Activated CD8-positive, alpha-beta memory T cell treated with anti-CD3 and anti-CD28 coated beads, Interleukin-2, amount 50 U/mL, for 4 hours (primary cell): ENCODE data around the gene VSIR.

Experiments used
- DNase-seq: peaks from one replicate; pipeline ENCODE4 v3.0.0-alpha.2; 2020

Gene VSIR

DNA sequence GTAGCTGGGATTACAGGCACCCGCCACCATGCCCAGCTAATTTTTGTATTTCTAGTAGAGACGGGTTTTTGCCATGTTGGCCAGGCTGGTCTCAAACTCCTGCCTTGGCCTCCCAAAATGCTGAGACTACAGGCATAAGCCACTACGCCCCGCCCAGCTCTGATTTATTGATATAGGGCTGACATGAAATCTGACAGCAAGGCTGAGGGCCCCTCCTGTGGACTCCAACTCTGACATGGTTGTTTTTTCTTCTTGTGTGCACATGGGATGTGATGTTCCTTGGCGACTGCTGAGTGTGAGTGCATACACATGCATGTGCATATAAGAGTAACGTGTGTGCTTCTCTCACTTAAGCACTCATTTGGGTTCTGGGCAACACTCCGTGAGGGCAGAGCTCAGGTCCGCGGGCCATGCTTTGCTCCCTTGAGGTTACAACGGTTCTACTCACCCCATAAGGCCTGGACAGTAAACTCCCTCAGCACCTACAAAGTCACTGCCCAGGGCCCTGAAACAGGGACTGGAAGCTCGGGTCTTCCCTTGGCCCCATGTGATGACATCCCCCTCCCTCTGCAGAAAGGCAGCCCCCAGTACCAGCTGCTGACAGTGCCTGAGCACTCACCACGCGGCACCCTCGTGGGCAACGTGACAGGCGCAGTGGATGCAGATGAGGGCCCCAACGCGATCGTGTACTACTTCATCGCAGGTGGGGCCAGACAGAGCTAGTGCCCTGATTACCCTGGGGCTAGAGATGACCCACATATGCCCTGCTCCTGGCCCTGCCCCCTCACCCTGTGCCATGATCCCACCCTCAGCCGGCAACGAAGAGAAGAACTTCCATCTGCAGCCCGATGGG, 33.6 kb upstream of the VSIR start:
- no peak for DNase-seq

DNA sequence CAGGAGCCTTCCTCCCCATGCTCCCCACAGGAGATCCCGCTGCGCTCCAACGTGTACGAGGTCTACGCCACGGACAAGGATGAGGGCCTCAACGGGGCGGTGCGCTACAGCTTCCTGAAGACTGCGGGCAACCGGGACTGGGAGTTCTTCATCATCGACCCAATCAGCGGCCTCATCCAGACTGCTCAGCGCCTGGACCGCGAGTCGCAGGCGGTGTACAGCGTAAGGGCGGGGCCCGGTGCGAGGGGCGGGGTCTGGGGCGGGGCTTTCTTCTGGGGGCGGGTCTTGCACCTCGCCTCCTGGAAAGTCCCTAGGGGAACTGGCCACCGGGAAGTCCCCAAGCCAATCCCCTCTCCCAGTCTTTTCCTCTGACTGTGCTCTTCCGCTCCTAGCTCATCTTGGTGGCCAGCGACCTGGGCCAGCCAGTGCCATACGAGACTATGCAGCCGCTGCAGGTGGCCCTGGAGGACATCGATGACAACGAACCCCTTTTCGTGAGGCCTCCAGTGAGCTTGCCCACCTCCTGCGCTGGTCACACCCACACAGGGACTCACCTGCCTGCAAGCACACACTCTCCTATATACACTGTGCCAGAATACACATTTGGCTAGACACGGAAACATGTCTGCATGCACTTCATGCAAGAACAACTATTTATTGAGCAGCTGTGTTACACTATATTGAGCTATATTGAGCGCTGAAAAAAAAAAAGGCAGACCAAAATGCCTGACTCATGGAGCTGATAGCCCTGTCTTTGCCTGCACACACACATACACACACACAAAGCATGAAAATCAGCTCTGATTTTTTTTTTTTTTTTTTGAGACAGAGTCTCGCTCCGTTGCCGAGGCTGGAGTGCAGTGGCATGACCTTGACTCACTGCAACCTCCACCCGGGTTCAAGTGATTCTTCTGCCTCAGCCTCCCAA, 32.7 kb upstream of the VSIR start:
- DNase-seq: no peak

DNA sequence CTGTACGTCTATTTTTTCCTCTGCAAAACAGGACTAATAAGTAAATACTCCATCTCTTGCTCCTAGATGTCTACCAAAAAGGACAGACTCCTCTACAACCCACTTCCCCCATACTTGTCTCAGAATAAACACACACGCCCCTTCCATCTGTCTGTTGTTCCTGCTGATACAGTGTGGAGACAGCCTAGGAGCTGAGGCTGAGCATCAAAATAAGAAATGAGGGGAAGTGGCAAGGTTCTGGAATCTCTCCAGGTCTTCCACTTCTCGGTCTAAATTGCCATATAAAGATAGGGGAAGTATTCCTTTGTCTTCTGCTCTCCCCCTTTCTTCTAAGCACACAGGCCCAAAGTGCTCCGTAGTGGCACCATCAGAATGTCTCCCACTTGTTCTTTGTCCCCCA, 30.8 kb upstream of the VSIR start:
- no peak for DNase-seq

DNA sequence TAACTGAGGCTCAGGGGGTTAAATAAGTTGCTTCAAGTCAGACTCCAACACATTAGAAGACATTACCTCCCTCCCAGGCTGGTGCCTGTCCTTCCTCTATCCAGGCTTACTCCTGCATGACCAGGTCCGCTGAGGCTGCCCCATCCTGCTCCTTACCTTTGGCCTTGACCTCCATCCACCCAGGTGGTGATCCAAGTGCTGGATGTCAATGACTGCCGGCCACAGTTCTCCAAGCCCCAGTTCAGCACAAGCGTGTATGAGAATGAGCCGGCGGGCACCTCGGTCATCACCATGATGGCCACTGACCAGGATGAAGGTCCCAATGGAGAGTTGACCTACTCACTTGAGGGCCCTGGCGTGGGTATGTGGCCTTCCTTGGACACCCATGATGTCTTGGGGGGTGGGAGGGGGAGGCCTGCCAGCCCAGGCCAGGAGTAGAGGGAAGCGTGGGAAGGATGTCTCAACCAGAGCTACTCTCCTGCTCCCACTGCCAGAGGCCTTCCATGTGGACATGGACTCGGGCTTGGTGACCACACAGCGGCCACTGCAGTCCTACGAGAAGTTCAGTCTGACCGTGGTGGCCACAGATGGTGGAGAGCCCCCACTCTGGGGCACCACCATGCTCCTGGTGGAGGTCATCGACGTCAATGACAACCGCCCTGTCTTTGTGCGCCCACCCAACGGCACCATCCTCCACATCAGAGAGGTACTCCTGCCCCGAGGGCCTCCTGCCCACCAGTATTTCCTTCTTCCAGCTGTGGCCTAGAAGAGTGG, 29.6 kb upstream of the VSIR start:
- DNase-seq: no peak

DNA sequence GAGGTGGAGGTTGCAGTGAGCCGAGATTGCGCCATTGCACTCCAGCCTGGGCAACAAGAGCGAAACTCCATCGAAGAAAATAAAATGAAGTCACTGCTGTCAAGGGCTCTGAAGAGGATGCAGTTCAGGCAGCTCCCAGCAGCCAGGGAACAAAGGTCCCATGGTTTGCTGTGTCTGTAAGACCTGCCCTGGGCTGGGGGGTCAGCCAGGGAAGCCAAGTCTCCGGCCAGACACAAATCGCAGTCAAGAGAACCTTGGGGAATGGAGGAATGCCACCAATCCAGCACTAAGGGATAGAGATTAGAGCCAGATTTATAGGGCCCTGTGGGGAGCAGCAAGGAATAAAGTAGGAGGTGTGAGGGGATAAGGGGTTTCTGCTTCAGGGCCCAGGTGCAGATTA, 28.9 kb upstream of the VSIR start:
- no peak for DNase-seq

DNA sequence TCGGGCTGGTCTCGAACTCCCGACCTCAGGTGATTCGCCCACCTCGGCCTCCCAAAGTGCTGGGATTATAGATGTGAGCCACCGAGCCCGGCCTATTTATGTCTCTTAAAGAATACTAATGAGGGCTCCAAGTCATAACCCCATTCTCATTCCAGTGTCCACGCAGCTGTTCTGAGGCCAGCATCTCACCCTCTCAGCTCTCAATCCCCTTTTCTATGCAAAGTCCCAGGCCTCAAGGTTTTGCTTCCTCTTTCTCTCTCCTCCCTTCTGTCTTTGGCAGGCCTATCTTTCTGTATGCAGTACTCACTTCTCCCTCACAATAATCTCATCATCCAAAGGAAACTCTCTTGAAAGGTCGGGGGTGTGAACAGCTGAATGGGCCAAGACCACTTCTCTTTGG, 28.0 kb upstream of the VSIR start:
- no peak for DNase-seq

DNA sequence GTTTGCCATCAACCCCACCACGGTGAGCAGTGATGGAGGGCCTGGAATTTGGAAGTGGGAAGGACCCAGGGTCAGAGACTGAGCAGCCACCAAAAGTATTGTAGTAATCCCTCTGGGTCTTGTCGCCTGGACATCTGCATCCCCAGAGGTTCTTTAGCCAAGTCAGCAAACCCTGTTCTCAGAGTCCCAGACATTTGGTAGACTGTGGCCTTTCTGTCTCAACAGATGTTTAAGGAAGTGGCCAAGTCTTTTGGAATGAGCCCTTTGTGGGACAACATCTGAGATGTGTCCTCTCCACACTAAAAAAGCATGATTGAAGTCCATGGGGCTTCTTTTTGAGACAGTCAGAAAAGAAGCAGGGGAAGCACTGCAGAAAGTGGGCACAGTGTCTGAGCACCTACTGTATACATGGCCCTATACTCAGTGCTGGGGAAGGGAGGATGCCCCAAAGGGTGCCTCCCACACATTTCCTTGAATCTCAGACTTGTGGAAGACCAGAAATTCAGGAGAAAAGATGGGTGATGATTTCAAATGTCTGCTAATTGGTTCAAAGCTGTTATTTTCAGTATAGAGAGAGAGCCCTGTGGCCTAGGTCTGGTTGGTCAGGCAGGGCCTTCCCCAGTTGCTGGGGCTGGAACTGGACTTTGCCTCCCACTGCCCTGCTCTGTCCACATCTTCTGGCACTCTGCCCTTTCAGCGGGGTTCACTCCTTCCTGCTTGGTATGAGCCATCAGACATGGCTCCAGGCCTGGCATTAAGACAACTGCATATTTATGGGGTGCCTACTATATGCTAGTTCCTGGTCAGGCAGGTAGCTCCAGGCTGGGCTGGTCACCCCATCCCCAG, 26.5 kb upstream of the VSIR start:
- DNase-seq: no peak

DNA sequence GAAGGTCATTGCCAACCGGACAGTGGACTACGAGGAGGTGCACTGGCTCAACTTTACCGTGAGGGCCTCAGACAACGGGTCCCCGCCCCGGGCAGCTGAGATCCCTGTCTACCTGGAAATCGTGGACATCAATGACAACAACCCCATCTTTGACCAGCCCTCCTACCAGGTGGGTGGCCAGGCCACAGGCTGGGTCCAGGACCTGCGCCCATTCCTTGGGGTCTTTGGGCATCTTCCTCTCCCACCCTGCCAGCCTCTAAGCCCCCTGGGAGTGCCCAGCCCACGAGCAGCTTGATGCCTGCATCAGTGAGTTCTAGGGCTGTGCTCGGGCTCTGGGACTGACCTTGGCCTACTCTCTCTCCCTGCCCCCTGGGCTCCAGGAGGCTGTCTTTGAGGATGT, 25.8 kb upstream of the VSIR start:
- no peak for DNase-seq

DNA sequence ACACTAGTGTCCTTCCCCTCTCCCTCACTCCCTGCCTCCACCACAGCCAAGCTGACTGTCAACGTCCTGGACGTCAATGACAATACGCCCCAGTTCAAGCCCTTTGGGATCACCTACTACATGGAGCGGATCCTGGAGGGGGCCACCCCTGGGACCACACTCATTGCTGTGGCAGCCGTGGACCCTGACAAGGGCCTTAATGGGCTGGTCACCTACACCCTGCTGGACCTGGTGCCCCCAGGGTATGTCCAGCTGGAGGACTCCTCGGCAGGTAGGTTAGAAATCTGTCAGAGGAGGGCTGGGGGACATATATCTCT, 24.9 kb upstream of the VSIR start:
- no peak for DNase-seq

DNA sequence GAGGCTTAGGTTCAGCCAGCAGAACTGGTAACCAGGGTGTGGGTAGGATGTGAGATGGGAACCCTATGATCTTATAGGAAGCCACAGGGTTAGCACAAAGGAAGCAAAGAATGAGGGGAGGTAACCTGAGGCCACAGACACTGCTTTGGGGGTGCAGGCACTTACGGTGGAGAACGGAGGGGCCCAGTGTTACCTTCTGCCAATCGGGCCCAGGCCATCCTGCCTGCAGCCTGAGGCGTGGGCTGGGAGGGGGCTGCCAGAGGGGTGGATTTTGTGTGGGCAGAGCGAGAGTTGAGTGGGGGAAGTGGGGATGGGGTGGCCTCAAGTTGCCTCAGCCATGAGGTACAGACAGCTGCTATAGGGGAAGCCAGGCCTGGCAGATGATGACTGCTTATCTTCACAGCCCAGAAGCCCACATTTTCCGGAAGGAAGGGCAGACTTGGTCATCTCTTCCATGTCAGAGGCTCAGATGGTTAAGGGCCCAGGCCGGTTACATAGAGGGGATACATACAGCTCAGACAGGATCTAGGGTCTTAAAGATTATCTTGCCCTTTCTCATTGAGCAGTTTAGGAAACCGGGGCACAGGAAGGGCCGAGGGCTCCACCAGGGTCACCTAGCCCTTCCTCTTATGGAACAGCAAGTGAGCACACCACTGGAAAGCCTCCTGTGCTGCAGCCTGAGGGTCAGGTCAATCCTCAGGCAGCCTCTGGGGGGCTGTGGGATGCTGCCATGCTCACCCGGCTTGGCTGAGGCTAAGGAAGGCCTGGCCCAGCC, 24.4 kb upstream of the VSIR start:
- no peak for DNase-seq

DNA sequence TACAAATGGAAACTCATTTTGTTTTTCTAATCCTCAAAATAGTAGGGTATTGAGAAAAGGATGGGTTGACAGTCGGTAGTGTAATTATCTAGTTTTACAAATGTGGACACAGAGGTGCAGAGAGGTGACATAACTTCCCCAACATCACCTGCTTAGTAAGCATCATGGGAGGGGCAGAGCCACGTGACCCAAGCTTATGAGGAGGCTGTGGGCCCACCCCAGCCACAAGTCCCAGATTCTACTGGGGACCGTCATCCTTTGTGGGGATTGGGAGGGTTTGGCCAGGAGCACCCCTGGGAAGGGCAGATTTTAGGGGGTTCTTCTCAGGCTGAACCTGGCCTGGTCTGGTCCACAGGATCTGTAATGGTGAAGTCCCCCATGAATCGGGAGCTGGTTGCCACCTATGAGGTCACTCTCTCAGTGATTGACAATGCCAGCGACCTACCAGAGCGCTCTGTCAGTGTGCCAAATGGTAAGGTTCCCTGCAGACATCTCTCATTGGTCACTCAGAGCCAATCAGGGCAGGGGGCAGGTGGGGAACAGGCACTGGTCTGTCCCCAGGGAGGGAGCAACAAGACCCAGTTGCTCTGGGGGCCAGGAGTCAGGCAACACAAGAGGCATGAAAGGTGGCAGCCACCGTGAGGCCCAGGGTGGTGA, 23.6 kb upstream of the VSIR start:
- no peak for DNase-seq

DNA sequence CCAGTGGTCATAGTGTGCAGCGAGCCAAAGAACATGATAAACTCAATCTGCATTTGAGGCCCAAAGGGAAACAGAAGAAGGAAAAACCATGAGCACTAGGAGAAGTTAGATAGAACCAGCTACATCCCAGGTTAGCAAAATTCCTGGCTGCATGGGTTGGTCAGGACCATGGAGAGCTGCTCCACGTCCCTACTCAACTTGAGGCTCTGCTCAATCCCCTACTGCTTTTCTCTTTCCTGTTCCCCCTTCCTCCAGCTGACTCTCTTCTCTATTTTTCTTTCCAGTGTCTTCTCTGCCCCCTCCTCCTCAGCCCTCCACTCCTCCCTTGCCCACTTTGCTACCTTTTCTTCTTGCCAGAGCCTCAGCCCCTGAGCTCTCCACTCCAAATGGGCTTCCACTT, 21.9 kb upstream of the VSIR start:
- no peak for DNase-seq

DNA sequence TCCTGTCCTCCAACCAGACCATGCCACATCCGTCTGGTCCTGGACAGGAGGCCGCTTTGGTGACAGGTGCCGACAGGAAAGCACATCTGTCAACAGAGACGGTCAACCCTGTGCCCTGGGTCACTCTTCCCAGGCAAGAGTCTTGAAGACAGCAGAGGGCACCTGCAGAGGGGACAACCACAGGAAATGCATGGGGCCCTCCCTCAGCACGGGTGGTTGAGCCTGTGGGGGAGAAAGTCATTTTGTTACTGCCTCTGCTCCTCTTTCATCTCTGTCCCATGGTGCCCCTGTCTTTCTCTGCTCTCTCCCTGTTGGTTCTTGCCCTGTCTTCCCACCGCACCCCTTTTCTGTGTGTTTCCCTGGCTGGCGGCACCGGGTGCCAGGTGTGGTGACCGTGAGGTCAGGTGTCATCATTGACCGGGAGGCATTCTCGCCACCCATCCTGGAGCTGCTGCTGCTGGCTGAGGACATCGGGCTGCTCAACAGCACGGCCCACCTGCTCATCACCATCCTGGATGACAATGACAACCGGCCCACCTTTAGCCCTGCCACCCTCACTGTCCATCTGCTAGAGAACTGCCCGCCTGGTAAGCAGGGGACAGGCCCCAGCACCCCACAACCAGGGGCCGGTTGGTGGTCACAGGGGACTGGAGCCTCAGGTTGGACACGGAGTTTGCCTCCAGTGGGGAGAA, 17.6 kb upstream of the VSIR start:
- DNase-seq: no peak

DNA sequence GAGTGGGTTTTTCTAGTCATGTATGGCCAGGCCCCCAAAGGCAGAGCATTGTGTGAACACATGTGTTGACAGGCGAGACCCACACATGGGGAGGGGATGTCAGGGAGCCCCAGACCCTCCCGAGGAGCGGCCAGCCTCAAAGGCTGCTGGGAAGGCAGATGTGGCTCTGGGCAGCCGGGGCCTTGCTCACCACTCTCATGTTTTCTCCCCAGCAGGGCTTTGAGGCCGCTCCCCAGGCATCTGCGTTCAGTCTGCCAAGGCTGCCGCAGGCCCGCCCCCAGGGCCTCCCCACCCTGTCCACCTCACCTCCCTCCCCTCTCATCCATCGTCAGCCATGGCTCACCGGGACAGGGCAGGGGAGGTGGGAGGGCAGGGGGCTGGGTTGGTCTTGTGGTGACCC, 16.6 kb upstream of the VSIR start:
- DNase-seq: no peak

DNA sequence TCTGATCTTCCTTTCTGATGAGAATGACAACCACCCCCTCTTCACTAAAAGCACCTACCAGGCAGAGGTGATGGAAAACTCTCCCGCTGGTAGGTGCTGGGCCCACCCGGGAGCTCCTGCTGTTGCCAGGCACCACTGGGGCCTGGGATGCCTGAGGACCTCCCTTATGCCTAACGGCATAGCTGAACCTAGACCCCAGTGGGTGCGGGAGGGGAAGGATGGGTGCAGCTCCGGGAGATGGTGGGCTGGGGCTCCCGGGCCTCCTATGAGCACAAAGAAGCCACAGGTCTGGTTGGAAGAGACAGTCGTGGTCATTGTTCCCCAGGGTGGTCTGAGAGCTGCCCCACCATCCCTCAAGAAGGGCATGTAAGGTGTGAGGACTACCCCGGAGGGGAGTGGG, 15.6 kb upstream of the VSIR start:
- no peak for DNase-seq

DNA sequence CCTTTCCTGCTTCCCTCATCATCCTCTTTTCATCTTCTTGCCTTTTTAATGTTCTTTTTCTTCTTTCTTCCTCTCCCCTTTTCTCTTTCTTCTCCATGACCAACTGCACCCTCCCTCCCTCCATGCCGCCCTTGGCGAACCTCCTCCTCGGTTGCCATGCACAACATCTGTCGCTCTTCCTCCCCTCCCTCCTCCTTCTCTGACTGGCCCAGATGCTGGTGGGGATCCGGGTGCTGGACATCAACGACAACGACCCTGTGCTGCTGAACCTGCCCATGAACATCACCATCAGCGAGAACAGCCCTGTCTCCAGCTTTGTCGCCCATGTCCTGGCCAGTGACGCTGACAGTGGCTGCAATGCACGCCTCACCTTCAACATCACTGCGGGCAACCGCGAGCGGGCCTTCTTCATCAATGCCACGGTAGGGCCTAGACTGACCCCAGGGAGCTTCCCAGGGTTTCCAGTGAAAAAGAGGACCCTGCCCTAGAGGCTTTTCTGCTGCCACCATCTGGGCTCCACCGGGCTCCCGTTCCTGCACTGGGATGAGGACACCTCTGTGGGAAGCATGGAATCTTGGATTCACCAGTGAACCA, 11.5 kb upstream of the VSIR start:
- DNase-seq: no peak

DNA sequence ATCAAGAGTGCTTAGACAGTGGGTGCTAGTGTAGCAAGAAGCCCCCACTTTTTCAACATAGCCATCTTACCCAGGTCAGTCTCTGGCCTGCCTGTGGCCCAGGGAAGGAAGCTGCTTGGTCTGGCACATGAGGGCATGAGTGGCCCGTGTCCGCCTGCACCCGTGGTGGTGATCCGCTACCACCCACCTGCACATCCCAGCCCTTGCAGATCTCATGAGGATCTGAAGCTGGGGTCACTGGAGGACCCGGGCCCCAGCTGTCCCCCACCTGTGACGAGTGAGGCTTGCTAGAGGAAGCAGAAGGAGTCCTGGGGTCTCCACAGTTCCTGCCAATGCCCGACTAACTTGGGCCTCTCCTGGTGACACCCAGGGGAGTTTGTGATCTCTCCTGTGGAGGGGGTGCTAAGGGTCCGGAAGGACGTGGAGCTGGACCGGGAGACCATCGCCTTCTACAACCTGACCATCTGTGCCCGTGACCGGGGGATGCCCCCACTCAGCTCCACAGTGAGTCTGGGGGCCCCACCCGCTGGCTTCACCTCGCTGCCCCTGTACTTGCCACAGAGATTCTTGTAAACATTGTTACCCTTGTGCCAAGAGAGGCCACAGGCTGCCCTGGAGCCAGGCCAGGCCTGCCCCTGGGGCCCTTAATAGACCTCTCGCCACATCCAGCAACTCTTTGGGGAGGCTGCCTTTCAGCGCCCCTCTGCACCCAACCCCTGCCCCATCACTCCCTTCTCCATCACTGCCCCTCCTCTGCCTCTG, 10.8 kb upstream of the VSIR start:
- DNase-seq: no peak

DNA sequence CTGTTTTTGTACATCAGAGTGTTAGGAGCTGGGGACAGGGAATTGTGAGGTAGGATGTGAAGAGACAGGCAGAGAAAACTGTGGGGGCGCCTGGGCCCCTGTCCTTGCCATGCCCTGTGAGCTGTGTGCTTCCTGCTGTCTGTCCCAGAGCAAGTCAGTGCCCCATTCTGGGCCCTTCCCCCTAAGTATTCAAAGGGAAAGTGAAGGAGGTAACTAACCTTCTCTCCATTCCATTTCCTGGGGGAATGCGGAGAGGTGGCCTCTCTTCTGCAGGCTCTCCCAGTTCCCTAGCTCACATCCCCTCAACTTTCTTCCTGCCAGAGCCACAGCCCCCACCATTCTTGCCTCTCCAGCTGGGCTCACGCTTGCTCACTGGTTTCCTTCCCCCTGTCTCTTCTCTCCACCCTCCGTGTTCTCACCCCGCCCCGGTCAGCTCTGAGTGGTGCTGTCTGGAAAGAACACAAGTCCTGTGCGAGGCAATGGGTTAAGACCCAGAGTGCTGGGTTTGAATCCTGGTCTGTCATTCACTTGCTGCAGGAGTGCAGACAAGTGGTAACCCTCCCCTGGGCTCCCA, 9.7 kb upstream of the VSIR start:
- DNase-seq: no peak
